HG03135 (cell line): ENCODE results near the gene COL19A1.
"Not testable (repeated sequence)": the region's sequence is repeated elsewhere in the genome, so short reads cannot be mapped to it uniquely, and the experiment has no call there.

ENCODE experiments used
- ATAC-seq: cut with Tn5 transposase; IDR thresholded peaks from one replicate; pipeline ENCODE4 v1.9.1; 2021; ENCODE audit warnings: mild to moderate bottlenecking, moderate library complexity; ENCODE audit not compliant: unreplicated experiment

Gene COL19A1

GRCh38 chr6:69866770-69867638, 648 bp downstream of the COL19A1 start:
- ATAC-seq, result peak; percentile 62

GRCh38 chr6:69867639-69867976, 1.3 kb downstream of the COL19A1 start:
- ATAC-seq, result no peak

- no peak for ATAC-seq
These were observed 2.0 kb downstream of the COL19A1 start for GRCh38 chr6:69868252-69868804.

GRCh38 chr6:69868961-69869360, 2.6 kb downstream of the COL19A1 start:
- ATAC-seq, result no peak

- no peak for ATAC-seq
These were observed 4.8 kb downstream of the COL19A1 start for GRCh38 chr6:69871107-69871506.

- no peak for ATAC-seq
These were observed 6.9 kb downstream of the COL19A1 start for GRCh38 chr6:69873291-69873690.

- ATAC-seq, result no peak
These were observed 9.4 kb downstream of the COL19A1 start for GRCh38 chr6:69875715-69876114.

GRCh38 chr6:69878795-69879194, 12.4 kb downstream of the COL19A1 start:
- no peak for ATAC-seq

- no peak for ATAC-seq
These were observed 14.2 kb downstream of the COL19A1 start for GRCh38 chr6:69880601-69881000.

- peak; percentile 81 for ATAC-seq
These were observed 15.2 kb downstream of the COL19A1 start for GRCh38 chr6:69881322-69882151.

- ATAC-seq, result no peak
These were observed 17.2 kb downstream of the COL19A1 start for GRCh38 chr6:69883551-69883950.

GRCh38 chr6:69884231-69884630, 17.9 kb downstream of the COL19A1 start:
- ATAC-seq, result no peak

- no peak for ATAC-seq
These were observed 20.7 kb downstream of the COL19A1 start for GRCh38 chr6:69887026-69887425.

GRCh38 chr6:69887714-69888345, 21.5 kb downstream of the COL19A1 start:
- ATAC-seq, result no peak

- no peak for ATAC-seq
These were observed 22.3 kb downstream of the COL19A1 start for GRCh38 chr6:69888482-69889233.

GRCh38 chr6:69889234-69889974, 23.0 kb downstream of the COL19A1 start:
- not testable (repeated sequence) for ATAC-seq

GRCh38 chr6:69892561-69892960, 26.2 kb downstream of the COL19A1 start:
- ATAC-seq, result not testable (repeated sequence)

GRCh38 chr6:69893266-69893665, 26.9 kb downstream of the COL19A1 start:
- ATAC-seq, result not testable (repeated sequence)

GRCh38 chr6:69894578-69895347, 28.4 kb downstream of the COL19A1 start:
- ATAC-seq, result peak; percentile 54
